ENCODE results near the gene IFNA10. TPM values are rescaled to one million over a fixed set of nuclear protein-coding genes. Genes with fewer than 3 reads are reported as not detected.

Gene IFNA10
- not detected in 5 replicates for total RNA-seq (2022; extraction: Qiagen RNA extraction)

DNA sequence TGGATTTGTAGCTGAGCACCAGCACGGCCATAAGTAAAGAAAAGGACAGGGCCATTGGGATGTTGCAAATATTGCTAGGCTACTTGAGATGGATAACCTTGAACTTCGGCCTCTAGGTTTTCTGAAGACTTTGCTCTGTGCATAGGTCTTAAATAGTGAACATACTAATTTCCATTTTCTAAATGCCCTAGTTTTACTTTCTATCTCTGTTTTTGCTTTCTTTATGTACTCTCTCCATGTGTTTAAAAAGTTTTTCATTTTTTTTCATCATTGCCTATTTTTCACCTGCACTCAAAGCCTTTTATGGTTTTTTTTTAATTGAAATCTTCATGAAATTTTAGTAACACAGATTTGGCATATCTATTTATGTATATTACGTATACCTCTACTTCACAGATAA lies at the start of gene IFNA10:
TSS of gene IFNA10 (minus strand) at position 101 of the 400 bp plus-strand sequence. CDS start at position 55, 46 bp downstream.

DNA sequence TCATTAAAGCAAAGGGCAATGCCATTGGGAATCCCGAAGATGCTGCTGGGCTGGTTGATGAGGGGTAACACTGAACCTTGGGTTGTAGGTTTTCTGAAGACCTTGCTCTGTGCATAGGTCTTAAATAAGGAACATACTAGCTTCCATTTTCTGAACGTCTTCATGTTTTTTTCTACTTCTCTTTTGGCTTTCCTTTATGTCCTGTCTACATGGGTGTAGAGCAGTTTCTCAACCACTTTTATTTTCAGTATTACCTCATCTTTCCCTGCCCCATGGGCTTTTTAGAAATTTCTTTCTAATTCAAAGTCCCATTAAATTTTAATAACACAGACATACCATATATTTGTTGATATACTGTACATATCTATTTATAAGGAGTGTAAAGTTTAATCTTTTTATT lies 33.0 kb upstream of the IFNA10 start, which contains the start of gene IFNA14:
TSS of gene IFNA14 (minus strand) at position 95 of the 400 bp plus-strand sequence. CDS start at position 25, 70 bp downstream.

DNA sequence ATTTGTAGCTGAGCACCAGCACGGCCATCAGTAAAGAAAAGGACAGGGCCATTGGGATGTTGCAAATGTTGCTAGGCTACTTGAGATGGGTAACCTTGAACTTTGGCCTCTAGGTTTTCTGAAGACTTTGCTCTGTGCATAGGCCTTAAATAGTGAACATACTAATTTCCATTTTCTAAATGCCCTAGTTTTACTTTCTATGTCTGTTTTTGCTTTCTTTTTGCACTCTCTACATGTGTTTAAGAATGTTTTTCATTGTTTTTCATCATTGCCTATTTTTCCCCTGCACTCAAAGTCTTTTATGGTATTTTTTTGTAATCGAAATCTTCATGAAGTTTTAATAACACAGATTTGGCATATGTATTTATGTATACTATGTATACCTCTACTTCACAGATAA lies 21.2 kb upstream of the IFNA10 start, which contains the start of gene IFNA17:
TSS of gene IFNA17 (minus strand) at position 101 of the 400 bp plus-strand sequence. CDS start at position 52, 49 bp downstream.

DNA sequence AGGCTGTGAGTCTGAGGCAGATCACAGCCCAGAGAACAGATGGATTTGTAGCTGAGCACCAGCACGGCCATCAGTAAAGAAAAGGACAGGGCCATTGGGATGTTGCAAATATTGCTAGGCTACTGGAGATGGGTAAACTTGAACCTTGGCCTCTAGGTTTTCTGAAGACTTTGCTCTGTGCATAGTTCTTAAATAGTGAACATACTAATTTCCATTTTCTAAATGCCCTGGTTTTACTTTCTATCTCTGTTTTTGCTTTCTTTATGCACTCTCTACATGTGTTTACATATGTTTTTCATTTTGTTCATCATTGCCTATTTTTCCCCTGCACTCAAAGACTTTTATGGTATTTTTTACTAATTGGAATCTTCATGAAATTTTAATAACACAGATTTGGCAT lies 10.3 kb upstream of the IFNA10 start, which contains the start of gene IFNA16:
TSS of gene IFNA16 (minus strand) at position 101 of the 400 bp plus-strand sequence. CDS start at position 95, 6 bp downstream.

DNA sequence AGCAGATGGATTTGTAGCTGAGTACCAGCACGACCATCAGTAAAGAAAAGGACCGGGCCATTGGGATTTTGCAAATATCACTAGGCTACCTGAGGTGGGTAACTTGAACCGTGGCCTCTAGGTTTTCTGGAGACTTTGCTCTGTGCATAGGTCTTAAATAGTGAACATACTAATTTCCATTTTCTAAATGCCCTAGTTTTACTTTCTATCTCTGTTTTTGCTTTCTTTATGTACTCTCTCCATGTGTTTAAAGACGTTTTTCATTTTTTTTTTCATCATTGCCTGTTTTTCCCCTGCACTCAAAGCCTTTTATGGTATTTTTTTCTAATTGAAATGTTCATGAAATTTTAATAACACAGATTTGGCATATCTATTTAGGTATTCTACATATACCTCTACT lies 4.8 kb downstream of the IFNA10 start, which contains the start of gene IFNA7:
TSS of gene IFNA7 (minus strand) at position 101 of the 400 bp plus-strand sequence. CDS start at position 61, 40 bp downstream.

DNA sequence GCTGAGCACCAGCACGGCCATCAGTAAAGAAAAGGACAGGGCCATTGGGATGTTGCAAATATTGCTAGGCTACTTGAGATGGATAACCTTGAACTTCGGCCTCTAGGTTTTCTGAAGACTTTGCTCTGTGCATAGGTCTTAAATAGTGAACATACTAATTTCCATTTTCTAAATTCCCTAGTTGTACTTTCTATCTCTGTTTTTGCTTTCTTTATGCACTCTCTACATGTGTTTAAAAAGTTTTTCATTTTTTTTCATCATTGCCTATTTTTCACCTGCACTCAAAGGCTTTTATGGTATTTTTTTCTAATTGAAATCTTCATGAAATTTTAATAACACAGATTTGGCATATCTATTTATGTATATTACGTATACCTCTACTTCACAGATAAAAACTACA lies 19.5 kb downstream of the IFNA10 start, which contains the start of gene IFNA4:
TSS of gene IFNA4 (minus strand) at position 101 of the 400 bp plus-strand sequence. CDS start at position 45, 56 bp downstream.

DNA sequence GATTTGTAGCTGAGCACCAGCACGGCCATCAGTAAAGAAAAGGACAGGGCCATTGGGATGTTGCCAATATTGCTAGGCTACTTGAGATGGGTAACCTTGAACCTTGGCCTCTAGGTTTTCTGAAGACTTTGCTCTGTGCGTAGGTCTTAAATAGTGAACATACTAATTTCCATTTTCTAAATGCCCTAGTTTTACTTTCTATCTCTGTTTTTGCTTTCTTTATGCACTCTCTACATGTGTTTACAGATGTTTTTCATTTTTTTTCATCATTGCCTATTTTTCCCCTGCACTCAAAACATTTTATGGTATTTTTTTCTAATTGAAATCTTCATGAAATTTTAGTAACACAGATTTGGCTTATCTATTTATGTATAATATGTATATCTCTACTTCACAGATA lies 40.4 kb downstream of the IFNA10 start, which contains the start of gene IFNA21:
TSS of gene IFNA21 (minus strand) at position 101 of the 400 bp plus-strand sequence. CDS start at position 53, 48 bp downstream.

Other genes with a start within 250 kb of the IFNA10 start
- gene HACD4, start 175.5 kb downstream of the IFNA10 start, total RNA-seq (2022; extraction: Qiagen RNA extraction), result 0.85 to 1.2 TPM (median 1.0 TPM) in 5 replicates
- gene IFNB1, start 129.2 kb downstream of the IFNA10 start, total RNA-seq (2022; extraction: Qiagen RNA extraction), result not detected in 5 replicates
- gene IFNW1, start 65.3 kb downstream of the IFNA10 start, total RNA-seq (2022; extraction: Qiagen RNA extraction), result not detected in 5 replicates
- not detected in 5 replicates for gene IFNA21, start 40.5 kb downstream of the IFNA10 start, total RNA-seq (2022; extraction: Qiagen RNA extraction)
- gene IFNA4, start 19.6 kb downstream of the IFNA10 start, total RNA-seq (2022; extraction: Qiagen RNA extraction), result not detected in 5 replicates
- not detected in 5 replicates for gene IFNA7, start 4.9 kb downstream of the IFNA10 start, total RNA-seq (2022; extraction: Qiagen RNA extraction)
- gene IFNA16, start 10.2 kb upstream of the IFNA10 start, total RNA-seq (2022; extraction: Qiagen RNA extraction), result not detected in 5 replicates
- gene IFNA17, start 21.1 kb upstream of the IFNA10 start, total RNA-seq (2022; extraction: Qiagen RNA extraction), result not detected in 5 replicates
- not detected in 5 replicates for gene IFNA14, start 32.9 kb upstream of the IFNA10 start, total RNA-seq (2022; extraction: Qiagen RNA extraction)
- gene IFNA5, start 98.2 kb upstream of the IFNA10 start, total RNA-seq (2022; extraction: Qiagen RNA extraction), result not detected in 5 replicates
- 15.0 to 23.5 TPM (median 18.5 TPM) in 5 replicates for gene KLHL9, start 128.3 kb upstream of the IFNA10 start, total RNA-seq (2022; extraction: Qiagen RNA extraction)
- gene IFNA6, start 143.7 kb upstream of the IFNA10 start, total RNA-seq (2022; extraction: Qiagen RNA extraction), result not detected in 5 replicates
- not detected in 5 replicates for gene IFNA13, start 160.9 kb upstream of the IFNA10 start, total RNA-seq (2022; extraction: Qiagen RNA extraction)
- not detected in 5 replicates for gene IFNA2, start 178.3 kb upstream of the IFNA10 start, total RNA-seq (2022; extraction: Qiagen RNA extraction)
- not detected in 5 replicates for gene IFNA8, start 202.0 kb upstream of the IFNA10 start, total RNA-seq (2022; extraction: Qiagen RNA extraction)
- not detected in 5 replicates for gene IFNA1, start 233.3 kb upstream of the IFNA10 start, total RNA-seq (2022; extraction: Qiagen RNA extraction)

Measured in A549 treated with Hydrocortisone at 1 μM for 4 hours (cell line).